ENCODE measurements around the gene ISM1. TPM values are rescaled to one million over a fixed set of nuclear protein-coding genes. Genes with fewer than 3 reads are reported as not detected.

The ISM1 gene
- polyA plus RNA-seq, 3 donors = not detected

DNA sequence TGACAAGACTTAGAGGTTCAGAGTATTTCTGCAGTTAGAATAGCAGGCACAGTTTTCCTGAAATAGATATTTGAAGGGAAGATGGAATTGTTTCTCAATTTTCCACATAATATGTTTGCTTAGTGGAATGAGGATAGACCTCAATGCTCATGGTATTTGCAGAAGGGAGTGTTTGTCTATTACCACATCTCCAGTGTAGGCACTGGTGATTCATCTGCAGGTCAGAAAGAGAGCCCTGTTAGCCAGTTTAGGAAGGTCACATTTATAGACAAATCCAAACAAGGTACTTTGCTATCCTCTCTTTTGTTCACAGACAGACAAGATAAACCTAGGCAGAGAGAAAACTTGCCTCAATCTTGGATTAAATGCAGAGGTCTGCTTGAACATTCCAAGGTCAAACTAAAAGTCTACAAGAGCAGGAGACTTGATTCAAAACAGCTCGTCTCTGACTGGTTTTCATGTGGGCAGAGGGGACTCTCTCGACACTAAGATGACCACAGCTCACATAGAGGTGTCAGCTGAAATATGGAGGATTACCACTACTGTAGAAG, 22.8 kb downstream of the ISM1 start:
- Histone ChIP-seq H3K36me3 (replicated peaks in 1 of 2; ENCODE audit: control insufficient read depth in 1 of 2, insufficient read depth in 2 of 2, low read length in 2 of 2) (no peaks in the 10 kb centered on the region), H3K79me2 (ENCODE audit: insufficient read depth, low read length) (no peaks in the 10 kb centered on the region), H3K4me1 (ENCODE audit: control insufficient read depth in 1 of 2, insufficient read depth in 2 of 2, low read length in 2 of 2) (no peaks in the 10 kb centered on the region), H3K9me3 (replicated peaks in 1 of 2; ENCODE audit: control insufficient read depth in 1 of 2, insufficient read depth in 1 of 2, low read length in 2 of 2) (no peaks in the 10 kb centered on the region), H3K27me3 (ENCODE audit: control insufficient read depth in 2 of 2, insufficient read depth in 2 of 2, low read length in 2 of 2) (no peaks in the 10 kb centered on the region), H3K4me3 (replicated peaks in 1 of 3; ENCODE audit: low read depth in 2 of 3, low read length in 3 of 3) (no peak overlapping the region), H3K27ac (ENCODE audit: low read depth in 1 of 2, low read length in 2 of 2) (no peak overlapping the region), H2AFZ (ENCODE audit: insufficient read depth, low read depth, low read length, poor library complexity, severe bottlenecking) (no peak overlapping the region), H4K20me1 (ENCODE audit: insufficient read depth, low read length) (no peaks in the 10 kb centered on the region), H3K4me2 (replicated peaks; ENCODE audit: extremely low read depth, low read length, poor library complexity, severe bottlenecking) (no peak overlapping the region), H3K9ac (ENCODE audit: insufficient read depth, low read length, poor library complexity, severe bottlenecking) (no peak overlapping the region)
- TF ChIP-seq, protein P1, sequence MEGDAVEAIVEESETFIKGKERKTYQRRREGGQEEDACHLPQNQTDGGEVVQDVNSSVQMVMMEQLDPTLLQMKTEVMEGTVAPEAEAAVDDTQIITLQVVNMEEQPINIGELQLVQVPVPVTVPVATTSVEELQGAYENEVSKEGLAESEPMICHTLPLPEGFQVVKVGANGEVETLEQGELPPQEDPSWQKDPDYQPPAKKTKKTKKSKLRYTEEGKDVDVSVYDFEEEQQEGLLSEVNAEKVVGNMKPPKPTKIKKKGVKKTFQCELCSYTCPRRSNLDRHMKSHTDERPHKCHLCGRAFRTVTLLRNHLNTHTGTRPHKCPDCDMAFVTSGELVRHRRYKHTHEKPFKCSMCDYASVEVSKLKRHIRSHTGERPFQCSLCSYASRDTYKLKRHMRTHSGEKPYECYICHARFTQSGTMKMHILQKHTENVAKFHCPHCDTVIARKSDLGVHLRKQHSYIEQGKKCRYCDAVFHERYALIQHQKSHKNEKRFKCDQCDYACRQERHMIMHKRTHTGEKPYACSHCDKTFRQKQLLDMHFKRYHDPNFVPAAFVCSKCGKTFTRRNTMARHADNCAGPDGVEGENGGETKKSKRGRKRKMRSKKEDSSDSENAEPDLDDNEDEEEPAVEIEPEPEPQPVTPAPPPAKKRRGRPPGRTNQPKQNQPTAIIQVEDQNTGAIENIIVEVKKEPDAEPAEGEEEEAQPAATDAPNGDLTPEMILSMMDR (IDR thresholded peaks at IDR 0.05) = no peak
- no peak overlapping the region for H3K4me3 Mint-ChIP-seq
- intact Hi-C loops (cut with micrococcal nuclease) = no loop called here
- H3K27me3 Mint-ChIP-seq (ENCODE audit: low read depth in 3 of 3) = peaks cover 1 to 4% (median 1%) of the 10 kb centered on the region in 3 donors
- H3K36me3 Mint-ChIP-seq = no peaks in the 10 kb centered on the region
- no CpG with 5 or more reads among the region's 2 CpGs for WGBS (ENCODE audit: insufficient coverage)
- H3K4me1 Mint-ChIP-seq = peaks cover 2% of the 10 kb centered on the region
- peaks cover 0 to 2% (median 0%) of the 10 kb centered on the region in 7 donors for H3K9me3 Mint-ChIP-seq
- no peak overlapping the region for H3K27ac Mint-ChIP-seq
- no peak for DNase-seq

DNA sequence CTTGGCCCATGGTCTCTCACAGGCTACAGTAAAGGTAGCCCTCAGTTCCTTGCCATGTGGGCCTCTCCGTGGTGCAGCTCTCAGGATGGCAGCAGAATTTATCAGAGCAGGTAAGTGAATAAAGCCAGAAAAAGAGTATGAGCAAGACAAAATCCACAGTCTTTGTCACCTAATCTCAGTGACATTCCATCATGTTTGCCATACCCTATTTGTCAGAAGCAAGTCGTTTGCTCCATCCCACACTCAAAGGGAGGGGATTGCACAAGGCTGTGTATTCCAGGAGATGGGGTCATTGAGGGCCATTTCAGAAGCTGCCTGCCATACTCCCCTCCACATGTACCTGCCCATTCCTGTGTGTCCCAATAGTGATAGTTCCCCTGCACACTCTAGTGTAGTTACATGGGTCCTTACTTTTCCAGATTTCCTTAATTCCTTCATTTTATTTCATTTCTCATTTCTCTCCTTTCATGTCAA, 24.2 kb downstream of the ISM1 start:
- Histone ChIP-seq H3K27ac (ENCODE audit: low read depth in 1 of 2, low read length in 2 of 2) (no peak overlapping the region), H3K4me3 (replicated peaks in 1 of 3; ENCODE audit: low read depth in 2 of 3, low read length in 3 of 3) (no peak overlapping the region), H3K36me3 (replicated peaks in 1 of 2; ENCODE audit: control insufficient read depth in 1 of 2, insufficient read depth in 2 of 2, low read length in 2 of 2) (no peaks in the 10 kb centered on the region), H4K20me1 (ENCODE audit: insufficient read depth, low read length) (no peaks in the 10 kb centered on the region), H3K79me2 (ENCODE audit: insufficient read depth, low read length) (no peaks in the 10 kb centered on the region), H2AFZ (ENCODE audit: insufficient read depth, low read depth, low read length, poor library complexity, severe bottlenecking) (no peak overlapping the region), H3K27me3 (ENCODE audit: control insufficient read depth in 2 of 2, insufficient read depth in 2 of 2, low read length in 2 of 2) (no peaks in the 10 kb centered on the region), H3K4me1 (ENCODE audit: control insufficient read depth in 1 of 2, insufficient read depth in 2 of 2, low read length in 2 of 2) (no peaks in the 10 kb centered on the region), H3K9ac (ENCODE audit: insufficient read depth, low read length, poor library complexity, severe bottlenecking) (no peak overlapping the region), H3K9me3 (replicated peaks in 1 of 2; ENCODE audit: control insufficient read depth in 1 of 2, insufficient read depth in 1 of 2, low read length in 2 of 2) (no peaks in the 10 kb centered on the region), H3K4me2 (replicated peaks; ENCODE audit: extremely low read depth, low read length, poor library complexity, severe bottlenecking) (no peak overlapping the region)
- intact Hi-C loops (cut with micrococcal nuclease) = no loop called here
- H3K27me3 Mint-ChIP-seq (ENCODE audit: low read depth in 3 of 3) = peaks cover 1 to 4% (median 1%) of the 10 kb centered on the region in 3 donors
- H3K4me1 Mint-ChIP-seq = peaks cover 2% of the 10 kb centered on the region
- no peaks in the 10 kb centered on the region for H3K36me3 Mint-ChIP-seq
- no peak for DNase-seq
- H3K9me3 Mint-ChIP-seq = peaks cover 0 to 6% (median 0%) of the 10 kb centered on the region in 7 donors
- WGBS (ENCODE audit: insufficient coverage) = 100% methylated on average over 1 of the region's 2 CpGs
- TF ChIP-seq, protein P1 (IDR thresholded peaks at IDR 0.05) = no peak
- H3K27ac Mint-ChIP-seq = no peak overlapping the region
- no peak overlapping the region for H3K4me3 Mint-ChIP-seq
